ENCODE measurements around the gene P2RX7. TPM values are rescaled to one million over a fixed set of nuclear protein-coding genes. Genes with fewer than 3 reads are reported as not detected.

The P2RX7 gene
- total RNA-seq, 1 experiment from 2014 or later = 0.17 TPM

DNA sequence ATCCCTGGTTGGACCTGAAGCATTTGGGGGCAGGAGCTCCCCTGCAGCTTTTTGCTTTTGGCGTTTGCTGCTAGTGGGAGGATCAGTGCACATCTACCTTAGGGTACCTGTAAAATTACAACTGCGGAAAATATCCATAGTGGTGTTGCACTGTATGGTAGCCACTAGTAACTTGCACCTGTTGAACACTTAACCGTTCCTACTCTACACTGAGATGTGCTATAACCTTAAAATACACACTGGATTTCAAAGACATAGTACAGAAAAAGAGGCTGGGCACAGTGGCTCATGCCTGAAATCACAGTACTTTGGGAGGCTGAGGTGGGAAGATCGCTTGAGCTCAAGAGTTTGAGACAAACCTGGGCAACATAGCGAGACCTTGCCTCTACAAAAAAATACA lies 80.2 kb downstream of the P2RX7 start:
- Histone ChIP-seq H3K4me3 (ENCODE audit: low read depth, low read length, poor library complexity, severe bottlenecking) (no peak overlapping the region), H3K27me3 (replicated peaks; ENCODE audit: insufficient read depth, low read depth, low read length, poor library complexity) (no peaks in the 10 kb centered on the region), H3K4me1 (ENCODE audit: insufficient read depth, low read length, poor library complexity, severe bottlenecking) (no peaks in the 10 kb centered on the region), H3K36me3 (ENCODE audit: insufficient read depth, low read length, poor library complexity, severe bottlenecking) (no peaks in the 10 kb centered on the region), H3K9me3 (ENCODE audit: low read depth, low read length, poor library complexity, severe bottlenecking) (no peaks in the 10 kb centered on the region), H3K27ac (ENCODE audit: low read depth, low read length, poor library complexity, severe bottlenecking) (no peak overlapping the region)
- POLR2A ChIA-PET (ENCODE audit: low non-redundant PET) = no interaction called here
- TF ChIP-seq, protein P1, sequence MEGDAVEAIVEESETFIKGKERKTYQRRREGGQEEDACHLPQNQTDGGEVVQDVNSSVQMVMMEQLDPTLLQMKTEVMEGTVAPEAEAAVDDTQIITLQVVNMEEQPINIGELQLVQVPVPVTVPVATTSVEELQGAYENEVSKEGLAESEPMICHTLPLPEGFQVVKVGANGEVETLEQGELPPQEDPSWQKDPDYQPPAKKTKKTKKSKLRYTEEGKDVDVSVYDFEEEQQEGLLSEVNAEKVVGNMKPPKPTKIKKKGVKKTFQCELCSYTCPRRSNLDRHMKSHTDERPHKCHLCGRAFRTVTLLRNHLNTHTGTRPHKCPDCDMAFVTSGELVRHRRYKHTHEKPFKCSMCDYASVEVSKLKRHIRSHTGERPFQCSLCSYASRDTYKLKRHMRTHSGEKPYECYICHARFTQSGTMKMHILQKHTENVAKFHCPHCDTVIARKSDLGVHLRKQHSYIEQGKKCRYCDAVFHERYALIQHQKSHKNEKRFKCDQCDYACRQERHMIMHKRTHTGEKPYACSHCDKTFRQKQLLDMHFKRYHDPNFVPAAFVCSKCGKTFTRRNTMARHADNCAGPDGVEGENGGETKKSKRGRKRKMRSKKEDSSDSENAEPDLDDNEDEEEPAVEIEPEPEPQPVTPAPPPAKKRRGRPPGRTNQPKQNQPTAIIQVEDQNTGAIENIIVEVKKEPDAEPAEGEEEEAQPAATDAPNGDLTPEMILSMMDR (conservative IDR thresholded peaks at IDR 0.05; ENCODE audit: low read depth, low read length) = no peak
- TF ChIP-seq EZH2 (IDR thresholded peaks at IDR 0.05; ENCODE audit: borderline replicate concordance, low read depth, low read length, poor library complexity, severe bottlenecking) = no peak
- CTCF ChIA-PET = no interaction called here
- intact Hi-C loops (cut with micrococcal nuclease; ENCODE audit: unreplicated experiment) = no loop called here
- no peak for DNase-seq (ENCODE audit: low spot score)
- no TSS peak for BruUV-seq (replicated peaks)

DNA sequence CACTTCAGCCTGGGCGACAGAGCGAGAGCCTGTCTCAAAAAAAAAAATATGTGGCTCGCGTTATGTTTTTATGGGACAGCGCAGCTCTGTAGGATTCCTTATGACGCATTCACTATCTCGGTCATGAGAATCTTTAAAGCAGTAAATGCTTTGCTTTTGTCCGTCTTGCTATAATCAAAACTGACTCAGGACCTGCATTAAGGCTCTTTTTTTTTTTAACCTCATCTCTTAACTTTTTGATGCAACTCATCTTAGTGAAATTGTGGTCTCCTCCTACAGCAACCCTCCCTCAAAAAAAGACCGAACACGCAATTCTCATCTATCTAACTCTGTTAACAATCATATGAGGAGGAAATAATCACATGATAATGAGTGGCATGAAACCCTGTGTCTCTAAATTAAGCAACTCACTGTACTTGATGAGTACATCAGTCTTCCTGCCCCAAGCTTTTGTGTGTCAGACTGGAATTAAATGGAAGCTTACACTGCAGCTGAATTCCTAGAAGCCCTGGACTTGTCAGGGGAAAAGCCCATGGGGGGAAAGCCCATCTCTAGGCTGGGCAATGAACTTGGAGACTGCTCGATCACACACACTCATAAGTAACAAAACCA lies 81.6 kb downstream of the P2RX7 start:
- ChIA-PET CTCF (no interaction called here), POLR2A (ENCODE audit: low non-redundant PET) (no interaction called here)
- no TSS peak for BruUV-seq (replicated peaks)
- Histone ChIP-seq H3K4me3 (ENCODE audit: low read depth, low read length, poor library complexity, severe bottlenecking) (no peak overlapping the region), H3K27ac (ENCODE audit: low read depth, low read length, poor library complexity, severe bottlenecking) (no peak overlapping the region), H3K9me3 (ENCODE audit: low read depth, low read length, poor library complexity, severe bottlenecking) (no peaks in the 10 kb centered on the region), H3K4me1 (ENCODE audit: insufficient read depth, low read length, poor library complexity, severe bottlenecking) (no peaks in the 10 kb centered on the region), H3K27me3 (replicated peaks; ENCODE audit: insufficient read depth, low read depth, low read length, poor library complexity) (no peaks in the 10 kb centered on the region), H3K36me3 (ENCODE audit: insufficient read depth, low read length, poor library complexity, severe bottlenecking) (no peaks in the 10 kb centered on the region)
- DNase-seq (ENCODE audit: low spot score) = no peak
- intact Hi-C loops (cut with micrococcal nuclease; ENCODE audit: unreplicated experiment) = no loop called here
- no peak for TF ChIP-seq EZH2 (IDR thresholded peaks at IDR 0.05; ENCODE audit: borderline replicate concordance, low read depth, low read length, poor library complexity, severe bottlenecking)
- TF ChIP-seq, protein P1 (conservative IDR thresholded peaks at IDR 0.05; ENCODE audit: low read depth, low read length) = no peak

- POLR2A ChIA-PET (ENCODE audit: low non-redundant PET) = no interaction called here
Observed at GRCh38 chr12:121214855-121215745, 82.4 kb downstream of the P2RX7 start.

More at GRCh38 chr12:121214855-121215745, 82.4 kb downstream of the P2RX7 start:
- CTCF ChIA-PET = no interaction called here
- no peaks in the 10 kb centered on the region for H3K27me3 ChIP-seq (replicated peaks; ENCODE audit: insufficient read depth, low read depth, low read length, poor library complexity)
- intact Hi-C loops (cut with micrococcal nuclease; ENCODE audit: unreplicated experiment) = no loop called here
- TF ChIP-seq, protein P1 (conservative IDR thresholded peaks at IDR 0.05; ENCODE audit: low read depth, low read length) = no peak
- no peak for TF ChIP-seq EZH2 (IDR thresholded peaks at IDR 0.05; ENCODE audit: borderline replicate concordance, low read depth, low read length, poor library complexity, severe bottlenecking)
- H3K27ac ChIP-seq (ENCODE audit: low read depth, low read length, poor library complexity, severe bottlenecking) = no peak overlapping the region
- H3K4me1 ChIP-seq (ENCODE audit: insufficient read depth, low read length, poor library complexity, severe bottlenecking) = no peaks in the 10 kb centered on the region
- no peak overlapping the region for H3K4me3 ChIP-seq (ENCODE audit: low read depth, low read length, poor library complexity, severe bottlenecking)
- no peaks in the 10 kb centered on the region for H3K9me3 ChIP-seq (ENCODE audit: low read depth, low read length, poor library complexity, severe bottlenecking)
- no peak for DNase-seq (ENCODE audit: low spot score)
- H3K36me3 ChIP-seq (ENCODE audit: insufficient read depth, low read length, poor library complexity, severe bottlenecking) = no peaks in the 10 kb centered on the region
- no TSS peak for BruUV-seq (replicated peaks)

All from A673 (cell line).